SK-N-SH (cell line): ENCODE measurements around the gene ATF5.

Source experiments
- EP300 ChIP-seq, 2 experiments: IDR thresholded peaks; 2 replicates each; pipeline versions ENCODE4 v1.4.0 to v1.6.1; 2012; ENCODE audit warnings: borderline replicate concordance in 1 of 2, low read depth in 1 of 2, low read length in 1 of 2
- FOXJ3 ChIP-seq: sonication (generic); formaldehyde crosslinking; IDR thresholded peaks from 2 replicates; pipeline ENCODE4 v1.5.1; 2020; ENCODE audit warnings: mild to moderate bottlenecking, missing genetic modification reagents
- POLR2AphosphoS5 ChIP-seq: IDR thresholded peaks from 2 replicates; pipeline ENCODE4 v1.6.1; 2012; ENCODE audit warnings: low read depth, low read length
- RAD21 ChIP-seq: IDR thresholded peaks from 2 replicates; pipeline ENCODE4 v1.6.1; 2012; ENCODE audit warnings: mild to moderate bottlenecking, low read length
- SIN3A ChIP-seq: IDR thresholded peaks from 2 replicates; pipeline ENCODE4 v1.6.1; 2012; ENCODE audit warnings: low read depth, mild to moderate bottlenecking, low read length, moderate library complexity, borderline replicate concordance
- SMC3 ChIP-seq: IDR thresholded peaks from 2 replicates; pipeline ENCODE4 v1.6.1; 2012; ENCODE audit warnings: low read depth, low read length, improper control_type of control experiment
- TAF1 ChIP-seq: IDR thresholded peaks from 2 replicates; pipeline ENCODE4 v1.6.1; 2012; ENCODE audit warnings: low read depth, mild to moderate bottlenecking, low read length, moderate library complexity, borderline replicate concordance
- YY1 ChIP-seq: IDR thresholded peaks from 2 replicates; pipeline ENCODE4 v1.4.0; 2012; ENCODE audit warnings: low read depth, mild to moderate bottlenecking
- TF ChIP-seq, protein P1 (sequence below): fragments of 200-600 bp; sonication (generic); IDR thresholded peaks from 2 replicates; pipeline ENCODE4 v1.6.1; 2017; ENCODE audit warnings: antibody characterized with exemption, mild to moderate bottlenecking, moderate library complexity
- TF ChIP-seq, protein P2 (sequence below): IDR thresholded peaks from 2 replicates; pipeline ENCODE4 v1.4.0; 2012; ENCODE audit warnings: low read depth, borderline replicate concordance

DNA sequence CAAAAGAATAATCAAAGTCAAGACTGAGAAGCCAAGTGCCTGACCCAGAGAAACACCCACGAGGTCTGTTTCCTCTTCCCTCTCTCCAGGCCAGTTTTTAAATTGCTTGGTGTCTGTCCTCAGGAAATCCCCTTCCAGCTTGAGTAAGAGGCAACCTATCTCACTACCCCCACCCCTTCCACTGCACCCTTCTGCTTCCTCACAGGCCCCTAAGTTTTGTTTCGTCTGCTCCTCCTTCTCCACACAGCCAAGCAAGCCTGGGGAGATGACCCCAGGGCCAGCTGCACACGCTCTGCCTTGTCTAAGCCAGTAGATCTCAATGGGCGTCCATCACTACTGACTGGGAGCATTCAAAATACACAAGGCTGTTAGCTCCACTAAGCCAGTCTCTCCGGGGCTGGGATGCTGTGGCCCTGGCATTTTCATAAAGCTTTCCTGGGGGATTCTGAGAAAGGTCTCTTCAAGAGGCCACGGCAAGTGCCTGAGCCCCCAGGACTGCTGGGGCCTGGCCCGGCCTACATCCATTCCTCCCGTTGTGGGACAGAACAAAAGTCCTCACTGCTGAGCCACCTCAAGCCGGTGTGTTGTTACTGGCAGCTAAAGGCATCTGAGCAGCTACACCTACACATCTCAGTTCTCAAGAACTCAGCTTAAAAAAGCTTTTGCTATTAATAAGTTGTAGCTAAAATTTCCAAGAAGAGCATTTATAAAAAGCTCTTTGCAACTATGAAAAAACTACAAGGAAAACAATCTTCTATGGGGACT is 17.4 kb upstream of the ATF5 start:
- TF ChIP-seq, protein P1, sequence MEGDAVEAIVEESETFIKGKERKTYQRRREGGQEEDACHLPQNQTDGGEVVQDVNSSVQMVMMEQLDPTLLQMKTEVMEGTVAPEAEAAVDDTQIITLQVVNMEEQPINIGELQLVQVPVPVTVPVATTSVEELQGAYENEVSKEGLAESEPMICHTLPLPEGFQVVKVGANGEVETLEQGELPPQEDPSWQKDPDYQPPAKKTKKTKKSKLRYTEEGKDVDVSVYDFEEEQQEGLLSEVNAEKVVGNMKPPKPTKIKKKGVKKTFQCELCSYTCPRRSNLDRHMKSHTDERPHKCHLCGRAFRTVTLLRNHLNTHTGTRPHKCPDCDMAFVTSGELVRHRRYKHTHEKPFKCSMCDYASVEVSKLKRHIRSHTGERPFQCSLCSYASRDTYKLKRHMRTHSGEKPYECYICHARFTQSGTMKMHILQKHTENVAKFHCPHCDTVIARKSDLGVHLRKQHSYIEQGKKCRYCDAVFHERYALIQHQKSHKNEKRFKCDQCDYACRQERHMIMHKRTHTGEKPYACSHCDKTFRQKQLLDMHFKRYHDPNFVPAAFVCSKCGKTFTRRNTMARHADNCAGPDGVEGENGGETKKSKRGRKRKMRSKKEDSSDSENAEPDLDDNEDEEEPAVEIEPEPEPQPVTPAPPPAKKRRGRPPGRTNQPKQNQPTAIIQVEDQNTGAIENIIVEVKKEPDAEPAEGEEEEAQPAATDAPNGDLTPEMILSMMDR: no peak
- TF ChIP-seq SMC3 (no peak), SIN3A (no peak), YY1 (no peak), FOXJ3 (CRISPR knock-in tag) (no peak), POLR2AphosphoS5 (no peak), TAF1 (no peak), RAD21 (no peak), EP300 (IDR thresholded peaks at IDR 0.05; ENCODE audit: borderline replicate concordance in 1 of 2, low read depth in 1 of 2, low read length in 1 of 2) (no peak)
- TF ChIP-seq, protein P2, sequence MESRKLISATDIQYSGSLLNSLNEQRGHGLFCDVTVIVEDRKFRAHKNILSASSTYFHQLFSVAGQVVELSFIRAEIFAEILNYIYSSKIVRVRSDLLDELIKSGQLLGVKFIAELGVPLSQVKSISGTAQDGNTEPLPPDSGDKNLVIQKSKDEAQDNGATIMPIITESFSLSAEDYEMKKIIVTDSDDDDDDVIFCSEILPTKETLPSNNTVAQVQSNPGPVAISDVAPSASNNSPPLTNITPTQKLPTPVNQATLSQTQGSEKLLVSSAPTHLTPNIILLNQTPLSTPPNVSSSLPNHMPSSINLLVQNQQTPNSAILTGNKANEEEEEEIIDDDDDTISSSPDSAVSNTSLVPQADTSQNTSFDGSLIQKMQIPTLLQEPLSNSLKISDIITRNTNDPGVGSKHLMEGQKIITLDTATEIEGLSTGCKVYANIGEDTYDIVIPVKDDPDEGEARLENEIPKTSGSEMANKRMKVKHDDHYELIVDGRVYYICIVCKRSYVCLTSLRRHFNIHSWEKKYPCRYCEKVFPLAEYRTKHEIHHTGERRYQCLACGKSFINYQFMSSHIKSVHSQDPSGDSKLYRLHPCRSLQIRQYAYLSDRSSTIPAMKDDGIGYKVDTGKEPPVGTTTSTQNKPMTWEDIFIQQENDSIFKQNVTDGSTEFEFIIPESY: no peak
